ENCODE data around the gene ADCY5. TPM values are rescaled to one million over a fixed set of nuclear protein-coding genes. Genes with fewer than 3 reads are reported as not detected.

ADCY5 gene
- total and polyA plus RNA-seq, 2 donors (not counting 1 experiment from before 2014, with no cell fraction given) = not detected

DNA sequence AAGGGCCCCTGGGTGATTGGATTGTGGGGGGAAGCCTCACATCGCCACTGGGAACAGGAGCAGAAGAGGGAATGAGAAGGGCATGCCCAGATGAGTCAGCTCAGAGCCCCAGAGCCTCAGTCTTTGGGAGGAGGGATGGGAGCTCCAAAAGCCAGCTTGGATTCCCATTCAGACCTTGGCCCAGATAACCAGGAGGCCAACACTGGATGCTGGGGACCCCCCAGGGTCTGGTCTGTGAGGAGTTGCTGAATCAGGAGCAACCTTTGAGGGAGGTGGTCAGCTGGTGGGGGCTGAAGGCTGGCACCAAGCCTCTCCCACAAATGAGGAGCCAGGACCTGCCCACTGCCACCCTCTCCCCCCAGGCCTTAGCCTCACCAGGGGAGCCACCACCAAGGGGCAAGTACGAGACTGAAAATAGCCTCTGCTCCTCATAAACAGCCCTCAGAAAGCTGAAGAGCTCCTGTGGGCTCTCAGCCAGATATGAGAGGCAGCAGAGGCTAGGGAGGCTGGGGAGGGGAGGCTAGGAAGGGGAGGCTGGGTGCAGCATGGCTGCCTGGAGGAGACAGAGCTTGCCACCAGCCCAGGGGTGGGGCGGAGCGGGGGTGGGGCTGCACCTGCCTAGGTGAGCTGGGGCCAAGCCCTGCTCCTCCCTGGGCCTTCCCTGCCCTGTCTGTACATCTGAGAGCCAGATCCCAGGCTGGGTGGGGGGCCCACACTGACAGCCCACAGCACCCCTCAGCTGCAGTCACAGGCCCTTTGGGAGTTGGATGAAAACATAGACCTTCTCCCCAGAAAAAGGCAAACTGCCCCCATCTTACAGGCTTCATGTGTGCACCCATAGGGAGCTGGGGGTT is 147.3 kb downstream of the ADCY5 start:
- H3K4me3 Mint-ChIP-seq = no peak overlapping the region
- ChIA-PET CTCF (no interaction called here), POLR2A (no interaction called here)
- Histone ChIP-seq H3K27me3 (replicated peaks in 1 of 4; ENCODE audit: control extremely low read depth in 1 of 4, control insufficient read depth in 3 of 4, insufficient read depth in 4 of 4, low read length in 3 of 4) (no peaks in the 10 kb centered on the region), H2AFZ (ENCODE audit: insufficient read depth, low read depth, low read length, poor library complexity, severe bottlenecking) (no peak overlapping the region), H3K36me3 (replicated peaks in 1 of 2; ENCODE audit: control extremely low read depth in 1 of 2, control insufficient read depth in 1 of 2, extremely low read depth in 1 of 2, insufficient read depth in 2 of 2, low read length in 1 of 2) (no peaks in the 10 kb centered on the region), H3K9me3 (ENCODE audit: control extremely low read depth in 1 of 3, control insufficient read depth in 2 of 3, insufficient read depth in 1 of 3, low read length in 2 of 3) (peaks cover 0 to 7% (median 0%) of the 10 kb centered on the region in 3 donors), H3K4me2 (replicated peaks; ENCODE audit: low read depth, low read length, poor library complexity, severe bottlenecking) (no peak overlapping the region), H3K9ac (ENCODE audit: low read length) (no peak overlapping the region), H4K20me1 (ENCODE audit: control insufficient read depth, insufficient read depth, low read length, poor library complexity, severe bottlenecking) (no peaks in the 10 kb centered on the region), H3K27ac (ENCODE audit: low read length in 2 of 2) (no peak overlapping the region), H3K4me3 (ENCODE audit: control extremely low read depth in 1 of 5, extremely low read depth in 1 of 5, insufficient read depth in 1 of 5, low read depth in 2 of 5, low read length in 4 of 5) (no peak overlapping the region), H3K4me1 (ENCODE audit: control insufficient read depth in 2 of 2, insufficient read depth in 2 of 2, low read length in 2 of 2) (no peaks in the 10 kb centered on the region), H3K79me2 (ENCODE audit: control insufficient read depth, insufficient read depth, low read length) (no peaks in the 10 kb centered on the region)
- peaks cover 5% of the 10 kb centered on the region for H3K4me1 Mint-ChIP-seq
- H3K27ac Mint-ChIP-seq = no peak overlapping the region
- peaks cover 4% of the 10 kb centered on the region for H3K27me3 Mint-ChIP-seq
- 81% methylated on average over 3 of the region's 4 CpGs for WGBS (ENCODE audit: insufficient coverage)
- intact Hi-C loops (cut with micrococcal nuclease) = no loop called here
- TF ChIP-seq EZH2 (IDR thresholded peaks at IDR 0.05; ENCODE audit: borderline replicate concordance, insufficient read depth, low read depth, low read length, poor library complexity, severe bottlenecking) = no peak
- TF ChIP-seq, protein P1, sequence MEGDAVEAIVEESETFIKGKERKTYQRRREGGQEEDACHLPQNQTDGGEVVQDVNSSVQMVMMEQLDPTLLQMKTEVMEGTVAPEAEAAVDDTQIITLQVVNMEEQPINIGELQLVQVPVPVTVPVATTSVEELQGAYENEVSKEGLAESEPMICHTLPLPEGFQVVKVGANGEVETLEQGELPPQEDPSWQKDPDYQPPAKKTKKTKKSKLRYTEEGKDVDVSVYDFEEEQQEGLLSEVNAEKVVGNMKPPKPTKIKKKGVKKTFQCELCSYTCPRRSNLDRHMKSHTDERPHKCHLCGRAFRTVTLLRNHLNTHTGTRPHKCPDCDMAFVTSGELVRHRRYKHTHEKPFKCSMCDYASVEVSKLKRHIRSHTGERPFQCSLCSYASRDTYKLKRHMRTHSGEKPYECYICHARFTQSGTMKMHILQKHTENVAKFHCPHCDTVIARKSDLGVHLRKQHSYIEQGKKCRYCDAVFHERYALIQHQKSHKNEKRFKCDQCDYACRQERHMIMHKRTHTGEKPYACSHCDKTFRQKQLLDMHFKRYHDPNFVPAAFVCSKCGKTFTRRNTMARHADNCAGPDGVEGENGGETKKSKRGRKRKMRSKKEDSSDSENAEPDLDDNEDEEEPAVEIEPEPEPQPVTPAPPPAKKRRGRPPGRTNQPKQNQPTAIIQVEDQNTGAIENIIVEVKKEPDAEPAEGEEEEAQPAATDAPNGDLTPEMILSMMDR (IDR thresholded peaks at IDR 0.05) = no peak
- no peaks in the 10 kb centered on the region for H3K9me3 Mint-ChIP-seq (ENCODE audit: insufficient read depth)
- ATAC-seq (ENCODE audit: low read depth) (no peak), DNase-seq (no peak)

DNA sequence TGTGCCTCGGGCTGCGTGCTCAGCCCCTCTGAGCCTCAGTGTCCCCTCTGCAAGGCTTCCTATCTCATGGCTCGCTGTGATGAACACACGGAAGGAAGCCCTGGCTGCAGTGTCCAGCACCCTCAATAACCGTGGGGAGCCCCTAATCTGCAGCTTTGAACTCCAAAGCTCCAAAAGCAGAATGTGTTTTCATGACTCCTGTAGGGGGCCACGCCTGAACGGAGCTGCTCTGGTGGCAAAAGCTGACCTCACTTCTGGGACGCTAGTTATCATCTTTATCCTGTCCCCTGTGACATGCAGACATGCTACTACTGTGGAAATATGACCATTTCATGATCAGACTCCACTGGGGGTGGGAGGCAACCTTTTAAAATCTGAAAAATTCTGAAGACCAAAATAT is 148.3 kb downstream of the ADCY5 start:
- peaks cover 5% of the 10 kb centered on the region for H3K4me1 Mint-ChIP-seq
- Histone ChIP-seq H3K4me3 (ENCODE audit: control extremely low read depth in 1 of 5, extremely low read depth in 1 of 5, insufficient read depth in 1 of 5, low read depth in 2 of 5, low read length in 4 of 5) (no peak overlapping the region), H3K36me3 (replicated peaks in 1 of 2; ENCODE audit: control extremely low read depth in 1 of 2, control insufficient read depth in 1 of 2, extremely low read depth in 1 of 2, insufficient read depth in 2 of 2, low read length in 1 of 2) (no peaks in the 10 kb centered on the region), H4K20me1 (ENCODE audit: control insufficient read depth, insufficient read depth, low read length, poor library complexity, severe bottlenecking) (no peaks in the 10 kb centered on the region), H3K27me3 (replicated peaks in 1 of 4; ENCODE audit: control extremely low read depth in 1 of 4, control insufficient read depth in 3 of 4, insufficient read depth in 4 of 4, low read length in 3 of 4) (no peaks in the 10 kb centered on the region), H3K4me1 (ENCODE audit: control insufficient read depth in 2 of 2, insufficient read depth in 2 of 2, low read length in 2 of 2) (no peaks in the 10 kb centered on the region), H3K27ac (ENCODE audit: low read length in 2 of 2) (no peak overlapping the region), H3K9ac (ENCODE audit: low read length) (no peak overlapping the region), H2AFZ (ENCODE audit: insufficient read depth, low read depth, low read length, poor library complexity, severe bottlenecking) (no peak overlapping the region), H3K9me3 (ENCODE audit: control extremely low read depth in 1 of 3, control insufficient read depth in 2 of 3, insufficient read depth in 1 of 3, low read length in 2 of 3) (peaks cover 0 to 7% (median 0%) of the 10 kb centered on the region in 3 donors), H3K4me2 (replicated peaks; ENCODE audit: low read depth, low read length, poor library complexity, severe bottlenecking) (no peak overlapping the region), H3K79me2 (ENCODE audit: control insufficient read depth, insufficient read depth, low read length) (no peaks in the 10 kb centered on the region)
- H3K27me3 Mint-ChIP-seq = peaks cover 4% of the 10 kb centered on the region
- no peaks in the 10 kb centered on the region for H3K9me3 Mint-ChIP-seq (ENCODE audit: insufficient read depth)
- no peak overlapping the region for H3K4me3 Mint-ChIP-seq
- intact Hi-C loops (cut with micrococcal nuclease) = no loop called here
- POLR2A ChIA-PET = no interaction called here
- 82% methylated on average over 8 of the region's 8 CpGs for WGBS (ENCODE audit: insufficient coverage)
- CTCF ChIA-PET = no interaction called here
- H3K27ac Mint-ChIP-seq = no peak overlapping the region
- ATAC-seq (ENCODE audit: low read depth) (no peak), DNase-seq (no peak)
- no peak for TF ChIP-seq EZH2 (IDR thresholded peaks at IDR 0.05; ENCODE audit: borderline replicate concordance, insufficient read depth, low read depth, low read length, poor library complexity, severe bottlenecking)
- TF ChIP-seq, protein P1 (IDR thresholded peaks at IDR 0.05) = no peak
